H9 (cell line): ENCODE data around the gene STRA6. TPM values are rescaled to one million over a fixed set of nuclear protein-coding genes. Genes with fewer than 3 reads are reported as not detected.

Experiments
- DNase-seq: peaks from one replicate; pipeline ENCODE4 v3.0.0-alpha.2; 2017
- H2AFZ ChIP-seq: one replicate; pipeline ENCODE4 v1.6.1; 2013; ENCODE audit warnings: mild to moderate bottlenecking, low read length, control low read depth, moderate library complexity
- H2AK5ac ChIP-seq: 2 replicates; pipeline ENCODE4 v1.6.1; 2013; ENCODE audit warnings: low read length, control low read depth, mixed read lengths; ENCODE audit not compliant: insufficient read length
- H2BK120ac ChIP-seq: one replicate; pipeline ENCODE4 v1.6.1; 2013; ENCODE audit warnings: low read depth, mild to moderate bottlenecking, low read length, control low read depth, inconsistent platforms; ENCODE audit not compliant: poor library complexity, severe bottlenecking
- H2BK12ac ChIP-seq: 2 replicates; pipeline ENCODE4 v1.6.1; 2013; ENCODE audit warnings: low read length, control low read depth, mixed read lengths, low read depth; ENCODE audit not compliant: insufficient read length
- H2BK15ac ChIP-seq: 2 replicates; pipeline ENCODE4 v1.6.1; 2013; ENCODE audit warnings: low read depth, low read length, control low read depth
- H2BK20ac ChIP-seq: one replicate; pipeline ENCODE4 v1.6.1; 2013; ENCODE audit warnings: low read depth, mild to moderate bottlenecking, low read length, control low read depth, inconsistent platforms; ENCODE audit not compliant: poor library complexity, severe bottlenecking
- H2BK5ac ChIP-seq: 2 replicates; pipeline ENCODE4 v1.6.1; 2013; ENCODE audit warnings: low read length, control low read depth, mixed read lengths; ENCODE audit not compliant: insufficient read length
- H3K14ac ChIP-seq: 2 replicates; pipeline ENCODE4 v1.6.1; 2013; ENCODE audit warnings: low read length, control low read depth; ENCODE audit not compliant: insufficient read depth
- H3K18ac ChIP-seq: 2 replicates; pipeline ENCODE4 v1.6.1; 2013; ENCODE audit warnings: low read depth, mild to moderate bottlenecking, mixed read lengths, low read length, control low read depth; ENCODE audit not compliant: insufficient read length
- H3K23ac ChIP-seq: 2 replicates; pipeline ENCODE4 v1.6.1; 2013; ENCODE audit warnings: low read length, control low read depth, mixed read lengths, low read depth; ENCODE audit not compliant: insufficient read length
- H3K23me2 ChIP-seq: 2 replicates; pipeline ENCODE4 v1.6.1; 2013; ENCODE audit warnings: low read depth, mild to moderate bottlenecking, mixed read lengths, low read length, control low read depth; ENCODE audit not compliant: insufficient read length, poor library complexity, severe bottlenecking
- H3K27ac ChIP-seq: 2 replicates; pipeline ENCODE4 v1.5.1; 2013; ENCODE audit warnings: low read length, control low read depth, mixed read lengths, low read depth; ENCODE audit not compliant: insufficient read length
- H3K27me3 ChIP-seq: 2 replicates; pipeline ENCODE4 v1.6.1; 2013; ENCODE audit warnings: low read length, control low read depth, inconsistent platforms; ENCODE audit not compliant: insufficient read depth
- H3K4ac ChIP-seq: 2 replicates; pipeline ENCODE4 v1.6.1; 2013; ENCODE audit warnings: low read depth, mild to moderate bottlenecking, control low read depth, inconsistent platforms, low read length, moderate library complexity
- H3K4me1 ChIP-seq: 2 replicates; pipeline ENCODE4 v1.6.1; 2013; ENCODE audit warnings: low read length, control low read depth, inconsistent platforms; ENCODE audit not compliant: insufficient read depth
- H3K4me2 ChIP-seq: 2 replicates; pipeline ENCODE4 v1.6.1; 2013; ENCODE audit warnings: low read length, control low read depth, mixed read lengths; ENCODE audit not compliant: insufficient read length, insufficient read depth
- H3K56ac ChIP-seq: 2 replicates; pipeline ENCODE4 v1.6.1; 2013; ENCODE audit warnings: low read depth, mild to moderate bottlenecking, mixed read lengths, low read length, control low read depth; ENCODE audit not compliant: insufficient read length
- H3K79me1 ChIP-seq: 2 replicates; pipeline ENCODE4 v1.6.1; 2013; ENCODE audit warnings: low read depth, mild to moderate bottlenecking, moderate library complexity, low read length, control low read depth, inconsistent platforms; ENCODE audit not compliant: insufficient read depth, poor library complexity, severe bottlenecking
- H3K79me2 ChIP-seq: 2 replicates; pipeline ENCODE4 v1.6.1; 2013; ENCODE audit warnings: low read length, control low read depth, inconsistent platforms; ENCODE audit not compliant: insufficient read depth
- H3K9ac ChIP-seq: 2 replicates; pipeline ENCODE4 v1.6.1; 2013; ENCODE audit warnings: low read length, control low read depth, mixed read lengths; ENCODE audit not compliant: insufficient read length; ENCODE audit errors: extremely low read depth
- H3K9me3 ChIP-seq: one replicate; pipeline ENCODE4 v1.6.1; 2013; ENCODE audit warnings: low read depth, low read length, inconsistent platforms; ENCODE audit not compliant: control insufficient read depth
- H3T11ph ChIP-seq: one replicate; pipeline ENCODE4 v1.6.1; 2013; ENCODE audit warnings: mild to moderate bottlenecking, low read length, control low read depth, inconsistent platforms
- H4K20me1 ChIP-seq: one replicate; pipeline ENCODE4 v1.6.1; 2013; ENCODE audit not compliant: control insufficient read depth, insufficient read length, insufficient read depth
- H4K5ac ChIP-seq: 2 replicates; pipeline ENCODE4 v1.6.1; 2013; ENCODE audit warnings: low read depth, mild to moderate bottlenecking, mixed read lengths, low read length, control low read depth; ENCODE audit not compliant: insufficient read length
- H4K8ac ChIP-seq: replicated peaks from 2 replicates; pipeline ENCODE4 v1.6.1; 2013; ENCODE audit warnings: low read length, control low read depth, mixed read lengths, low read depth; ENCODE audit not compliant: insufficient read length
- H4K91ac ChIP-seq: 2 replicates; pipeline ENCODE4 v1.6.1; 2013; ENCODE audit warnings: low read depth, mild to moderate bottlenecking, moderate library complexity, mixed read lengths, low read length, control low read depth; ENCODE audit not compliant: insufficient read length
- H3K27ac Mint-ChIP-seq, 3 experiments: 2 replicates in 2 of 3; 3 replicates in 1 of 3; pipeline ENCODE4 v1.8.0; 2020 to 2021; ENCODE audit warnings: mixed read lengths in 3 of 3, mild to moderate bottlenecking in 1 of 3, moderate library complexity in 1 of 3
- H3K27me3 Mint-ChIP-seq: 2 replicates; pipeline ENCODE4 v1.8.0; 2021; ENCODE audit warnings: low read depth, mild to moderate bottlenecking, moderate library complexity, mixed read lengths
- H3K36me3 Mint-ChIP-seq, 3 experiments: 2 replicates in 2 of 3; 3 replicates in 1 of 3; pipeline ENCODE4 v1.8.0; 2020 to 2021; ENCODE audit warnings: low read depth in 3 of 3, mixed read lengths in 3 of 3; ENCODE audit not compliant: insufficient read depth in 1 of 3
- H3K4me1 Mint-ChIP-seq, 2 experiments: 2 replicates each; pipeline ENCODE4 v1.8.0; 2020; ENCODE audit warnings: mixed read lengths in 2 of 2
- H3K4me3 Mint-ChIP-seq, 2 experiments: 2 replicates in 1 of 2; 3 replicates in 1 of 2; pipeline ENCODE4 v1.8.0; 2020 to 2021; ENCODE audit warnings: mild to moderate bottlenecking in 2 of 2, mixed read lengths in 2 of 2, moderate library complexity in 1 of 2
- H3K9me3 Mint-ChIP-seq, 2 experiments: 2 replicates in 1 of 2; 3 replicates in 1 of 2; pipeline ENCODE4 v1.8.0; 2020; ENCODE audit warnings: mild to moderate bottlenecking in 2 of 2, mixed read lengths in 2 of 2, moderate library complexity in 1 of 2
- CTCF ChIP-seq: fragments of 200-600 bp; sonication (generic); conservative IDR thresholded peaks from 3 replicates; pipeline ENCODE4 v1.8.0; 2021; ENCODE audit warnings: antibody characterized with exemption, mild to moderate bottlenecking
- WGBS: extraction: QIAGEN DNeasy Blood & Tissue Kit; methylation state at CpG from one replicate; pipeline ENCODE4 v1.1.7; 2013; ENCODE audit warnings: missing lambda C conversion rate, low lambda C conversion rate, mixed read lengths; ENCODE audit not compliant: insufficient read length; ENCODE audit errors: extremely low coverage; 5-methylcytosine and 5-hydroxymethylcytosine counted together
- total RNA-seq: library from RNA; stranded (reverse); gene quantifications from 2 replicates; pipeline ENCODE4 v1.2.1, GENCODE V29; 2021

The STRA6 gene
- total RNA-seq, 1 experiment from 2014 or later = 12.8 TPM

- DNase-seq = peak; percentile 60
- H3K56ac ChIP-seq = no peak overlapping the region
- H3K4me1 ChIP-seq = no peaks in the 10 kb centered on the region; the same call in 1 of the 2 replicates
- peaks cover 4% of the 10 kb centered on the region for H4K20me1 ChIP-seq
- H2BK5ac ChIP-seq = no peak overlapping the region
- WGBS = no CpG with 5 or more reads among the region's 90 CpGs
- no peak overlapping the region for H2AFZ ChIP-seq
- no peak overlapping the region for H4K8ac ChIP-seq
- no peaks in the 10 kb centered on the region for H3K79me2 ChIP-seq
- Mint-ChIP-seq H3K4me3 (peak overlapping the region; percentile 24 to 70), H3K27me3 (peaks cover 98% of the 10 kb centered on the region), H3K27ac (no peak overlapping the region; a peak in 1 of 7 replicates), H3K4me1 (peaks cover 60 to 74% of the 10 kb centered on the region in 2 experiments), H3K36me3 (peaks cover 0 to 1% (median 0%) of the 10 kb centered on the region in 3 experiments; a peak in 3 of 7 replicates), H3K9me3 (peaks cover 2 to 6% of the 10 kb centered on the region in 2 experiments; a peak in 2 of 5 replicates)
- no peak overlapping the region for H4K91ac ChIP-seq
- peaks cover 80% of the 10 kb centered on the region for H3K27me3 ChIP-seq
- TF ChIP-seq CTCF = no peak
- H3K79me1 ChIP-seq = no peaks in the 10 kb centered on the region
- no peak overlapping the region for H3K14ac ChIP-seq
- H2BK12ac ChIP-seq = no peak overlapping the region
- peaks cover 22% of the 10 kb centered on the region for H3K23me2 ChIP-seq
- H2AK5ac ChIP-seq = no peak overlapping the region
- no peaks in the 10 kb centered on the region for H3K9me3 ChIP-seq
- no peak overlapping the region for H3T11ph ChIP-seq
- no peak overlapping the region for H3K23ac ChIP-seq
- no peak overlapping the region for H3K27ac ChIP-seq
- no peak overlapping the region for H2BK15ac ChIP-seq
- H3K4me2 ChIP-seq = peak overlapping the region; percentile 82
- no peak overlapping the region for H4K5ac ChIP-seq
- peak overlapping the region; percentile 15 for H3K18ac ChIP-seq
- no peak overlapping the region for H2BK120ac ChIP-seq
- no peak overlapping the region for H3K9ac ChIP-seq
- H2BK20ac ChIP-seq = no peak overlapping the region
- no peak overlapping the region for H3K4ac ChIP-seq
These were observed 69.6 kb downstream of the STRA6 start for GRCh38 chr15:74132681-74133651.
